ENCODE measurements around the gene RELB. TPM values are rescaled to one million over a fixed set of nuclear protein-coding genes. Genes with fewer than 3 reads are reported as not detected.
A peak's percentile ranks its signal among the peaks of the same experiment; 100 is the strongest.

The RELB gene
- total and polyA plus RNA-seq, 10 of the 15 experiments (the other 5 are each of a cell fraction or from before 2014, with no cell fraction given), result 0.66 to 43.8 (median 12.8) TPM

DNA sequence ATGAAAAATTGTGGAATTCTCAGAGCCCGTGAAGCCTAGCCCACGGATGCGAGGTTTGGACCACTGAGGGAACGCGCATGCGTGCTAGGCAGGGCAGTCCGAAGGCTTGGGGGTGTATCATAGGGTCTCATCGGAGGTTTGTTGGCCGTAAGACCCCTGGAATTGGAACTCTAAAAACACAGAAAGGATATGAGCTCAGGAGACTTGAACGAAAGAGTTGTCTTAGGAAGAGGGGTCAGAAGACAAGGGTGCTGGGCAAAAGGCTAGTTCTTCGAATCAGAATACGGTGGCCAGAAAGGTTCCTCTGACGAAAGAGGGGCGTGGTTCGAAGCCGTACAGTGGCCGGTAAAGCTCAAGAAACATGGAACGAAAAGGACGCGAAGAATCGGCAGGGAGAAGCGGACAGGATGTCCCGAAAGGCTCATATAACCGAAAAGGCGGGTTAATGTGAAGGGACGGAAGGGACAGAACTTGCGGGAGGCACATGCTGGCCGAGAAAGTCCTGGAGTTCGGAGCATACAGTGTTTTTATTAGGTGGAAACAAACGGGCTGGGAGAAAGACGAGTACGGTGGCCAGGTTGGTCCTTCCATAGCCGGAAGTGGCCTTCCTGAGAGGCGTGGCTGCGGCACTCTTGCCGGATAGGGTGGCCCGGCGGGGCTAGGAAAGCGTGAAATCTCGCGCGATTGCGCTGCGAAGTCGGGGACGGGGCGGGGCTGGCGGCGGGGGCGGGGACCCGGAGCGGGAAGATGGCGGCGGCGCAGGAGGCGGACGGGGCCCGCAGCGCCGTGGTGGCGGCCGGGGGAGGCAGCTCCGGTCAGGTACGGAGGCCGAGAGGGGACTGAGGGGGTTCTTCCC lies 46.4 kb upstream of the RELB start, which contains the start of gene CLPTM1 (continued):
- TF ChIP-seq PKNOX1 (IDR thresholded peaks at IDR 0.05) (peak; percentile 55), ATF3 (IDR thresholded peaks at IDR 0.05; ENCODE audit: borderline replicate concordance, extremely low read depth, low read depth, low read length) (no peak), MEF2B (IDR thresholded peaks at IDR 0.05; ENCODE audit: partially characterized antibody, poor library complexity, severe bottlenecking) (peak; percentile 50)
- TF ChIP-seq, protein P1, sequence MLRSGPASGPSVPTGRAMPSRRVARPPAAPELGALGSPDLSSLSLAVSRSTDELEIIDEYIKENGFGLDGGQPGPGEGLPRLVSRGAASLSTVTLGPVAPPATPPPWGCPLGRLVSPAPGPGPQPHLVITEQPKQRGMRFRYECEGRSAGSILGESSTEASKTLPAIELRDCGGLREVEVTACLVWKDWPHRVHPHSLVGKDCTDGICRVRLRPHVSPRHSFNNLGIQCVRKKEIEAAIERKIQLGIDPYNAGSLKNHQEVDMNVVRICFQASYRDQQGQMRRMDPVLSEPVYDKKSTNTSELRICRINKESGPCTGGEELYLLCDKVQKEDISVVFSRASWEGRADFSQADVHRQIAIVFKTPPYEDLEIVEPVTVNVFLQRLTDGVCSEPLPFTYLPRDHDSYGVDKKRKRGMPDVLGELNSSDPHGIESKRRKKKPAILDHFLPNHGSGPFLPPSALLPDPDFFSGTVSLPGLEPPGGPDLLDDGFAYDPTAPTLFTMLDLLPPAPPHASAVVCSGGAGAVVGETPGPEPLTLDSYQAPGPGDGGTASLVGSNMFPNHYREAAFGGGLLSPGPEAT (IDR thresholded peaks at IDR 0.05; ENCODE audit: low read depth), result peak; percentile 100
